Measurements from ENCODE around the gene PLET1. TPM values are rescaled to one million over a fixed set of nuclear protein-coding genes. Genes with fewer than 3 reads are reported as not detected.
"Not testable (repeated sequence)": the region's sequence is repeated elsewhere in the genome, so short reads cannot be mapped to it uniquely, and the experiment has no call there.

The PLET1 gene
- total RNA-seq, 1 experiment from 2014 or later = not detected

GRCh38 chr11:112213753-112214152 is 46.9 kb downstream of the PLET1 start:
- no peak for DNase-seq (ENCODE audit: low read depth)

- no peak for DNase-seq (ENCODE audit: low read depth)
These were observed 48.0 kb downstream of the PLET1 start for GRCh38 chr11:112212710-112213109.

GRCh38 chr11:112212290-112212689 is 48.4 kb downstream of the PLET1 start:
- DNase-seq (ENCODE audit: low read depth) = no peak

GRCh38 chr11:112211536-112211935 is 49.1 kb downstream of the PLET1 start:
- no peak for DNase-seq (ENCODE audit: low read depth)

GRCh38 chr11:112210890-112211289 is 49.8 kb downstream of the PLET1 start:
- no peak for DNase-seq (ENCODE audit: low read depth)

GRCh38 chr11:112206071-112206470 is 54.6 kb downstream of the PLET1 start:
- no peak for DNase-seq (ENCODE audit: low read depth)

- no peak for DNase-seq (ENCODE audit: low read depth)
These were observed 60.4 kb downstream of the PLET1 start for GRCh38 chr11:112200252-112200651.

GRCh38 chr11:112199101-112199500 is 61.6 kb downstream of the PLET1 start:
- DNase-seq (ENCODE audit: low read depth) = not testable (repeated sequence)

Small RNA genes lying within 50 kb of the gene (small RNA-seq; reads per million reads assigned to genes)
- gene MRPS36P4 = not detected

Other genes with a start within 250 kb of the PLET1 start
- gene DLAT, start 235.5 kb downstream of the PLET1 start, total RNA-seq (2014; rRNA removed; shearing (Covaris generic)) = 65.8 and 67.9 TPM in 2 replicates
- gene PIH1D2, start 186.8 kb downstream of the PLET1 start, total RNA-seq (2014; rRNA removed; shearing (Covaris generic)) = 1.3 TPM in 2 replicates
- gene NKAPD1, start 186.6 kb downstream of the PLET1 start, total RNA-seq (2014; rRNA removed; shearing (Covaris generic)) = 22.1 and 27.2 TPM in 2 replicates
- gene TIMM8B, start 174.1 kb downstream of the PLET1 start, total RNA-seq (2014; rRNA removed; shearing (Covaris generic)) = 106 and 119 TPM in 2 replicates
- gene SDHD, start 174.0 kb downstream of the PLET1 start, total RNA-seq (2014; rRNA removed; shearing (Covaris generic)) = 247 and 308 TPM in 2 replicates
- gene IL18, start 96.8 kb downstream of the PLET1 start, total RNA-seq (2014; rRNA removed; shearing (Covaris generic)) = 0.32 TPM in 1 of 2 replicates, not detected in the other
- 0.94 TPM in 1 of 2 replicates, not detected in the other for gene TEX12, start 93.5 kb downstream of the PLET1 start, total RNA-seq (2014; rRNA removed; shearing (Covaris generic))
- 0.17 and 0.19 TPM in 2 replicates for gene BCO2, start 85.3 kb downstream of the PLET1 start, total RNA-seq (2014; rRNA removed; shearing (Covaris generic))
- 54.8 and 64.6 TPM in 2 replicates for gene PTS, start 34.4 kb downstream of the PLET1 start, total RNA-seq (2014; rRNA removed; shearing (Covaris generic))